T-helper 2 cell (primary cell): ENCODE results near the gene ZPR1.

ENCODE experiments used
- DNase-seq, 5 experiments: peaks; one replicate each; pipeline versions ENCODE4 v3.0.0 to v3.0.0-alpha.2; 2012 to 2022

Gene ZPR1

DNA sequence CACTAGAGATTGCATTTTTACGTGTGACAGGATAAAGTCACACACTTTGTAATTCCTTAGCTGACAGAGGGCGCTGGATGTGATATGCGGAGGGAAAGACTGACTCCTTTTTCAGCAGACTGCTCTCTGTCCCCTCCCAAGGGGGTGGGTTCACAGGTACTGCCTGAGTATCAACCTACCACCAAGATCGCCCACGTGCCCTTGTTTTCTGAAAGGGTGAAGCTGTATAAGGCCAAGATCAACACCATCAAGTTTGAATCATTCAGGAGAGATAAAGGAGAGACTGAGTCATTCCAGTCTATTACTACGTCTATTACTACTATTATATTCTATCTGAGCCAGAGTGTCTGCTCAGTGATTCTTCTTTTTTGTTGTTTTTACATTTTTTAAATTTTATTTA is 45.7 kb downstream of the ZPR1 start:
- no peak for DNase-seq

DNA sequence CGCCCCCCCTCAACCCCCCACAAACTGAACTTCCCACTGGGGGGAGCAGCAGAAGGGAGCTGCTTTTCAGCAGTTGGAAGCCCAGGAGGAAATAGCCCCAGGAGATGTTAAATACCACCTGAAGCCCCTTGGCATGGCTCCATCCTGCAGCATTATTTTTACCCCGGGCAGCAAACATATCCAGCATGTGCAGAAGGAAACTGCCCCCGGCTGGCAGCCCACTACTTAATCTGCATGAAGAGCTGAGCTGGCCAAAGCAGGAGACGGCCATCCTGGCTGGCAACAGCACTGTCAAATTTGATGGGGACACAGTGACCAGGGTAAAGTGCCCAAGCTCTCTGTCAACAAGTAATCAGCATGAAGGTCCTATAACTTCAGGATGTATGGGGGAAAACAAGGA is 47.1 kb downstream of the ZPR1 start:
- no peak for DNase-seq

DNA sequence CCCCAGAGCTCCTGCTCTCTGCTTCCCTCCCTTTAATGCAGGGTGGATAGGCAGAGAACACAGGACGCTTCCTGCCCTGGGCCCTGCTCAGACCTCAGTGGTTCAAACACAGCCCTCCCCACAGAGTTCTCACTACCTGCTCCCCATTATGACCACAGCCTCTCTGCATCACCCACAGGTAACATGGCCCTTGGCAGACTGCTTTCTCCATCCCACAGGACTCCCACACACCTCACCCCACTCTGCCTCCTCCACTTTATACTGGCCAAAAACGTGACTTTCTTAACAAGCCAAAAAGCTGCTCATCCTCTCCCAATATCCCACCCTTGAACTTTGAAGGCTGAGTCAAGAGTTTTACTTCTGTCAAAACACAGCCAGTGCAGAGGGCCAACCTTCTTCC is 48.8 kb downstream of the ZPR1 start:
- no peak for DNase-seq

DNA sequence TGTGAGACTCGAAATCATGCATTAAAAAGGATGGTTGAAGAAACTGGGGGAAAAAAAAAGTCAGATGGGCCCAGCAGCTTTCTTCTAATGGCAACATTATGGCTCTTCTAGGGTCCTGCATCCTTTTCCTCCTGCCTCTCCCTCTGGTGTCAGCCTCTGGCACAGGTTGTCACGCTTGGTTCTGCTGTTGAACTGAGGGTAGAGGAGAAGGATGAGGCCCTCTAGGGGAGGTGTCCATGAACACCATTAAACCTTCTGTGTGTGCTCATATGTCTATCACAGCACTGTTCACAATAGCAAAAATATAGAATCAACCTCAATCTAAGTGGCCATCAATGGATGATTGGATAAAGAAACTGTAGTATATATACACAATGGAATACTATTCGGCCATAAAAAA is 51.1 kb downstream of the ZPR1 start:
- DNase-seq, result peak in 1 of 5 experiments; percentile 16

DNA sequence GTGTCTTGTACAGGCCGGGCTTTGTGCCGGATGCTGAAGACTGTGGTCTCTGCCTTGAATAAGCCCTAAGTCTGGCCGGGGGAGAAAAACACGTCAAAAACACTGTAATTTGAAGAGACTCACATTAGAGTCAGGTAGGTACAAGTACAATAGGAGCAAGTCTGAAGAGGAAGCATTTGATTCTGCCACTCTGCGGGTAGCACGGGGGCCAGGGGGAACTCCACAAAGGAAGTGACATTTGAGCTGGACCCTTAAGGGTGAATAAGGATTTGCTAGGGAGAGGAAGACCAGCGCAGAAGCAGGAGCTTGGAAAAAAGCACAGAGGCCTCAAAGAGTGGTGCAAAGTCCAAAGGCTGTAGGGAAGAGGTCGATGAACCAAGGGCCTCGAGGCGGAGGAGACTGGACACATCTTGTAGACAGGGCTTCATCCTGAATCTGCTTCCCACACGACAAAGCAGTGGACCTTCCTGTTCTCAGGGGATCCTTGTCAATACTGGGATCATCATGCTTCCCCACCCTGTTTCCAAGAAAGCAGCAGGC is 53.8 kb downstream of the ZPR1 start:
- no peak for DNase-seq

DNA sequence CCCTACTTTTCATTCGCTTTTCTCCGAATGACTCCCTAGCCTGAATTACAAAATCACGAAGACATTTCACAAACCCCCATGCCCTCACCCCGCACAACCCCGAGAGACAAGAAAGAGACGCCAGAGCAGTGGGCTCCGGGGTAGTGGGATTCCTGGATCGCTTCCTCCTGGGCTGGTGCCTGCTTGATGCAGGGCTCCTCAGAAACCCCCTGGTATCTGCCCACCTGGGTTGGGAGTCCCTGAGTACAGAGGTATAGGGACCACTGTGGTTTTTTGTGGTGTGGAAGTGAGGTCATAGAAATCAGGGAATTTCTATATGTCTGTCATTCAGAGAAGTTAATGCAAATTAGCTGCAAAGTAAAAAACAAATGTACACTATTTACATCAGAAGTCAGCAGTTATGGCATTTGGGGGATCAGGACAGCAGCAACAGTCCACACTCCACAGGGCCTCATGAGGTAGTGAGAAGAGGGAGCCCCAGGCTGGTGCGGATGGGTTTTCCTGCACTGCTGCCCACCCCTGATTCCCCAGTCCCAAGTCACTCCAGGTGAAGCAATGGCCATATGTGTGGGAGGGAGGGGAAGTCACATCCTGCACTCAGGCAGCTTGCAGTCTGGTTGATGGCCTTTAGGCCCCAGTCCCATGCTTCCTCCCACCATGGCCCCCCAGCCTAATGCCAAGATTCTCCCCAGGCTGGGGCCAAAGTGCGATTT is 54.6 kb downstream of the ZPR1 start:
- no peak for DNase-seq

DNA sequence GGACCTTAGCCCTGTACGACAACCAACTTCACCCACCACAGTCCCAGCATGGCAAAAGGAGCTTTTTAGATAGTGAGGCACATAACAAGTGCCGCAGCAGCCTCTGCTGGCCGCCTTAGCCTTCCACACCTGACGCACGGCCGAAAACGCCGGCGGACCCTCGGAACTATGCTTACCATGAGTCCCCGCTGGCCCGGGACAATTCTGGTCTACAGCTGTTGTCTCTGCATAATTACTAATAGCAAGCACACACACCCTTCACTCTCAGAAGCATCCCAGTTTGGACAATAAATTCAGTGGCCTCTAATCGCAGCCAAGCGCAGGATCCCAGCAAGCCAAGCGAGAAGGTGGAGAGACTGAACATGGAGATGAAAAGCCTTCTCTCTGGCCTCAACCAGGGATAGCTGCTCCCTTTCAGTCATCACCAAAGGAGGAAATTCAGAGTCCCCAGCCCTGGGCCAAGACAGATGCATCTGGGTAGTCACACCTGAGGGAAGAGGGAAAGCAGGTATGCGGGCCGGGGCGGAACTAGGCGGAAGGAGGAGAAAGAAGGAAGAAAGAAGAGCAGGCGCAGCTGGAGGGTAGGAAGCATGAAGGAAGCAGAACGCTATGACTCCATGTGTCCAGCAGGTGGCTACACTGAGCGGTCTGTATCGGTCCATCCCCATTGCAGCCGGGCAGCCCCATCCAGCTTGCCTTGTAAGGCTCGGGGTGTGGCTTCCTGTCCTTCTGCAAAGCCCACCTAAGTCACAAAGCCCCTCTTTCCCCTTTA is 55.4 kb downstream of the ZPR1 start:
- peak in 4 of 5 experiments; percentile 13 to 55 (median 37) for DNase-seq

DNA sequence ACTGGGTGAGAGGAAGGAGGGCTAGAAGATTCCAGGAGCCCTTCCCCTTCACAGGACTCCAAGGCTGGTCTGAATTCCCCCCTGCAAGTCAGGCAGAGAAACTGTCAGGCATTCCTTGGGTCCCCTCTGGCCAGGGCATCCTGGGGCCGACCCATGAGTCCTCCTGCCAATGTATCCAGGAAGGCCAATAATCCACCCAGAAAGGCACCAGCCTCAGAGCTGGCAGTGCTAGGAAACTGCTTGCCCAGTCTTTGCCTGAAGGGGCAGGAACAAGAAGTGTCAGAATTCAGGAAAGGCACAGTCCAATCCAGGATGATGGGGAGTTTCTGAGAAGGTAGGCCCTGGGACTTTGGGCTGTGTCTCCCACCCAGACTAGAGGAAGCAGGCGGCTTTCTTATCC is 56.0 kb downstream of the ZPR1 start:
- no peak for DNase-seq

DNA sequence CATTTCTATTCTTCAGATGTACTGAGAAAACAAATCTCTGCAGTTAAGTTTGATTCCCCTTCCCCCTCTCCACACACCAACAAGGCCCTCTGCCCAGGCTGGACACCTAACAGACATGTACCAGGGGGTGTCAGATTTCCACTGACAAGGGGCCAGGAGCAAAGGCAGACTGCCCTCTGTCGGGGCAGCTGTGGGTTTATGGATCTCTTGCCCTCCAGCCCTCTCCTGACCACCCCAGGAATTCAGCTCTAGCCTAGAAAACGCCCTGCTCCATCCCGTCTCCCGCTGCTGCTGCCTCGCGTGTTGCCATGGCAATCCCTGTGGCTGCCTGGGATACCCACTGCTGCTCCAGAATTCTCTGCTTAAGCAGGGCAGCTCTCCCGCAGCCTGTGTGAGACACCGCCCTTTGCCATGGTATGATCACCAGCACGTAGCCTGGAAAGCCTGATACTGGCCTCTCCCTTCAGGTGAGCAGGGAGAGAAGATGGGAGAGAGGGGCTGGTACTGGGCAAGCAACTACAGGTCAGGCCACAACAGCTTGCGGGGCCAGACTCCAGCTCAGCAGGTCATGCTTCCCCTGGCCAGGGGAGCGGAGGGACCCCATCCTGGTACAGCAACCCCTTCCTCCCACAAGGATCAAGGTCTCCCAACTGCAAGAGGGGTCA is 56.6 kb downstream of the ZPR1 start:
- DNase-seq, result no peak

DNA sequence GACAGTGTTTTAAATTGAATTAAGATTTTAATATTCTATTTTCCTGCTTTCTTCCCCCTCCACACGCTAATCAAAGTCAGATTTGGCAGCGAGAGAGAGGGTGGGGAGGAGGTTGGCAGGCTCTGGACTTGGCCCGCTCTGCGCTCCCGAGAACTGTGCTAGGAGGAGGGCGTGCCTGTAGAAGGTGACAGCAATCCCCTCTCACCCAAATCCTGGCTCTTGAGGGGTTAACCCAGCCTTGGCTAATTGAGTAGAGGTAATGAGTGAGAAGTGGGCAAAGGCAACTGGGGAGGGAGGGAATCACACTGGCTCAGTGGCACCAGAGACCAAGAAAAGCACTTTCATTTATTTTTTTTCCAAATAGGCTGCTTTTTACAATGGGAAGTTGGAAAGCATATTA is 57.2 kb downstream of the ZPR1 start:
- DNase-seq, result no peak

DNA sequence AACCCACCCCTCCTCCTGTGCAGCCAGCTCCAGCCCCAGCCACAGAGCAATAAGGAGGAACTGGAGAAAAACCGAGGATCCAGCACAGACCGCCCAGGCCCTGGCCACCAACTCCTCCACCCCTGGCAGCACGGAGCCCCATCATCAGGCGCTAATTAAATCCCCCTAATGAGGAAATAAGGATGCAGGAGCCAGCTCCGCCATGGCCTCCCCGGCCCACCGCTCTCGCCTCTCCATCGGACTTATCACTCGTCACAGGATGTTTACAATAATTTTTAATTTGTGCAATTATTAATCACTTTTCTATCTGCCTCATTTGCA is 57.6 kb downstream of the ZPR1 start:
- no peak for DNase-seq

DNA sequence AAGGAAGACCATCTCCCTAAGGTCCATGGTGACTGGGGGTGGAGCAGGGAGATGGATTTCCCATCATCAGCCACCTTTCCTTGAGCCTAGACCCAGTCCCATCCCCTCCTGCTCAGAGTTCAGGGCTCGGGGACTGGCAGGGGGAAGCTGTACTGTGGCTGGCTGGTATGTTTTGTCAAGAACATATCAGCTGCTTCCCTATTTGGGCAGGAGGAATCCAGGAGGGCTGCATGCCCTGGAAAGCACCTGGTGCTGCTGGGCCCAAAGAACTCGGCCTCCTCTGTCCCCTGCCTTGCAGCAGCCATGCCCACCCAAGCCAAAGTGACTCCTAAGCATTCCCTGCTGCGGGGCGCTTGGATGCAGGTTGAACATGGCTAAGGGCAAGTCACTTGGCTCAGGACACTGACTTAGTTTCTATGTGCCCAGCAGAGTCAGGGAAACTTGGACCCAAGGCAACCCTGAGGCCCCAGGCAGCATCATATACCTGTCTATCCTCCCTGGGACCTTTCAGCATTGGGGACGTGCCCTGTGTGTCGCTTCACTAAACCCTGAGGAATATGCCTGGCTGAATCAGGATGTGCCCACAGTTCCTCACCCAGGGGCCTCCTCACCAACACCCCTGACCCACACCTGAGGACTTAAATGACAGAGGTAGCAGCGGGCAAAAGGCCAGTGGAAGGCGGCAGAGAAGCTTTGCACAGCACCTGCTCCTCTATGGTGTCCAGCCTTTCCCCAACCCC is 58.2 kb downstream of the ZPR1 start:
- no peak for DNase-seq

DNA sequence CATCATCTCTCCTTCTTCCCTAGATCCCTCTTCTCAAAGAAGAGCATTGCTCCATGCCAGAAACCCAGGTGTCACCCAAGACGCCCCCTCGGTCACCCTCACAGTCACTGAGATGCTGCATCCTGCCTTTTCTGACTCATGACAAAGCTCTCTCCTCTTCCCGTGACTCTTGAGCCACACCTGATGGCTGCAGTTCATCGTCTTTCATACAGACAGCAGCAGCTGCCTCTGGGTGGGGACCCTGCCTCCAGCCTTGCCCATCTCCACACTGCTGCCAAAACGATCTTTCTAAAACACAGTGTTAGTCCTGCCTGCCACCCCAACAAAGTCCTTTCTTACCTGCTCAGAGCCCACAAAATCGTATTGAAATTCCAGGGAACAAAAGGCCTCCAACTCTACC is 59.8 kb downstream of the ZPR1 start:
- DNase-seq, result no peak

DNA sequence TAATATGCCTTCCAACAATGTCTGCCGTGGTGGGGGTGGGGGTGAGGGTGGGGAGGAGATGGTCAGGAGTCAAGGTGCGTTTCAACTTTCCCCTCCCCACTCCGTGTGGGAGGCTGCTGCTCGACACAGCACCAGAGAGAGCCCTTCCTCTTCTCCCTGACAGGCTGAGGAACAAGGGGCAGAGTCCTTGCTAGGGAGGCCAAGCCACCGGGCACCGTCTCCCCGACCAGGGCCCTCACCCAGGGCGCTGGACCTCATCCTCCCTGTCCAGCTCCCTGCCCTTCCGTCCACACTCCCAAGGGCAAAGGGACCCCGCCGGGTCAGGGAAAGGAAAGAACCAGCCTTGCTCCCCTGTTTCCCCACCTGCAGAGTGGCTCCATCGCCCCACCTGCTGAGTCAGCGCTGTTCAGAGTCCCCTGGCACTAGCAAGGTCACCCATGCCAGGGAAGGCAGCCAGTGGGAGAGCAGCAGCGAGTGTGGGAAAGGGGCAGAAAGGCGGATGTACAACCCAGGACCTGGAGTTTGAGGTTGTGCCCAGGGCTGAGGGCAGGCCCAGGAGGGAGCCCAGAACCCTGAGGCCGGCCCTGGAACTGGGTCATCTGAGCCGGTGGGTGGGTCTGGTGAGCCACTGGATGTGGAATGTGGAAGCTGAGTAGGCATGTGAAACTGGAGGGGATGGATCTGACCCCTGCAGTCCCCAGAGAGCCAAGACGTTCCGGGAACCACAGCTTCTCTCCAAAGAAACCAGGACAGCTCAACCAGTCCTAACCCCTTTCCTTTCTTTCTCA is 62.2 kb downstream of the ZPR1 start:
- no peak for DNase-seq

DNA sequence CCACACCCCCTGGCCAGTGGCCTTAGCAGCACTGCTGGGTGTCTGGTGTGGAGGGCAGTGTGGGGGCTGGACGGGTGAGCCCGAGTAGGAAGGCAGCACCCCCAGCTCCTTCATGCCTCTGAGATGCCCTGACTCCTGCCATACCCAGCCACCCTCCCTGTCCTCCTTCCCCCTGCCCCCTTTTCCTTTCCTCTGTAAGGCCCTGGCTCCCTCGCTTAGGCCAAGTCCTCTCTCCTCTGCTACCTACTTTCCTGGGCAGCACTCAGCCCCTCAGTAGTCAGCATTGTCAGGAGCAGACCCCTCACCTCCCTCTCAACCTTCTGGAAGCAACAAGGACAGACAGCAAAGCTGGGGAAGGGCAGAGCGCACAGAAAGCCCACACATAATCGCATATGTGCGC is 63.0 kb downstream of the ZPR1 start:
- DNase-seq, result no peak
